Left ventricle myocardium inferior (tissue), 1 donor: ENCODE data around the gene SUCLG2. TPM values are rescaled to one million over a fixed set of nuclear protein-coding genes. Genes with fewer than 3 reads are reported as not detected.

Experiments used
- DNase-seq: peaks from one replicate; pipeline ENCODE4 v3.0.0-alpha.2; 2020
- H3K27ac ChIP-seq: fragments of 200-600 bp; replicated peaks from 2 replicates; pipeline ENCODE4 v1.8.0; 2021
- H3K27me3 ChIP-seq: fragments of 200-600 bp; 2 replicates; pipeline ENCODE4 v1.8.0; 2021; ENCODE audit warnings: low read depth
- H3K36me3 ChIP-seq: fragments of 200-600 bp; 2 replicates; pipeline ENCODE4 v1.8.0; 2021
- H3K4me1 ChIP-seq: fragments of 200-600 bp; 2 replicates; pipeline ENCODE4 v1.8.0; 2021
- H3K4me3 ChIP-seq: fragments of 200-600 bp; 2 replicates; pipeline ENCODE4 v1.8.0; 2021; ENCODE audit warnings: mild to moderate bottlenecking, moderate library complexity
- H3K9me3 ChIP-seq: fragments of 200-600 bp; replicated peaks from 2 replicates; pipeline ENCODE4 v1.8.0; 2021
- intact Hi-C: fragments of 100-400 bp; cut with micrococcal nuclease; formaldehyde crosslinking; loops from one replicate; pipeline ENCODE4 v1.11.0; 2022
- total RNA-seq: library from RNA; stranded (reverse); fragmentation: NEBNext Ultra II Directional; extraction: Animal tissue kit (Norgen Biotek cat#: 25700); gene quantifications from one replicate; pipeline ENCODE4 v1.2.1, GENCODE V29; 2021
- TF ChIP-seq, protein P1 (sequence below): fragments of 200-600 bp; IDR thresholded peaks from 2 replicates; pipeline ENCODE4 v1.8.0; 2021; ENCODE audit warnings: antibody characterized with exemption, mild to moderate bottlenecking, borderline replicate concordance
- donor health status: DM: no; HTN: yes; CAD: no; lungs with severe emphysema.

Gene SUCLG2
- total RNA-seq, 1 donor from 2014 or later = 100 TPM

DNA sequence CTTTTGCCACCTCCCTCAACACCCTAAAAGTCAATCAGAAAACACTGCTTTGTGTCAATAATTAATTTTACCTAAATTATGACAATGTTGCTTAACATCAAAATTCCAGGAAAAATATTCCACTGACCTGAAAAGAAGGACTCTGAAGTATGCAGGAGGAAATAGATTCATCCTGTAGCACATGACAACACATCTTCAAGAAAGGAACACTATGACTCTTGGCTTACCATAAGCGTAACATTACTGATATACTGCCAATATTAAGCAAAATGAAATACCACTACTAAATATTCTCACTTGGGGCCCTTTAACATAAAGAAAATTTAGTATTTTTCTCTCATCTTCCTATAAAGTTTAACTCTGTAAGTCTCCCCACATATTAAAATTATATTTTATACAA, 9.6 kb downstream of the SUCLG2 start:
- no peak for DNase-seq
- no peak overlapping the region for H3K27ac ChIP-seq
- no peak overlapping the region for H3K4me3 ChIP-seq
- H3K4me1 ChIP-seq = peaks cover 54% of the 10 kb centered on the region
- no peaks in the 10 kb centered on the region for H3K36me3 ChIP-seq
- no peaks in the 10 kb centered on the region for H3K27me3 ChIP-seq
- H3K9me3 ChIP-seq = no peaks in the 10 kb centered on the region
- TF ChIP-seq, protein P1, sequence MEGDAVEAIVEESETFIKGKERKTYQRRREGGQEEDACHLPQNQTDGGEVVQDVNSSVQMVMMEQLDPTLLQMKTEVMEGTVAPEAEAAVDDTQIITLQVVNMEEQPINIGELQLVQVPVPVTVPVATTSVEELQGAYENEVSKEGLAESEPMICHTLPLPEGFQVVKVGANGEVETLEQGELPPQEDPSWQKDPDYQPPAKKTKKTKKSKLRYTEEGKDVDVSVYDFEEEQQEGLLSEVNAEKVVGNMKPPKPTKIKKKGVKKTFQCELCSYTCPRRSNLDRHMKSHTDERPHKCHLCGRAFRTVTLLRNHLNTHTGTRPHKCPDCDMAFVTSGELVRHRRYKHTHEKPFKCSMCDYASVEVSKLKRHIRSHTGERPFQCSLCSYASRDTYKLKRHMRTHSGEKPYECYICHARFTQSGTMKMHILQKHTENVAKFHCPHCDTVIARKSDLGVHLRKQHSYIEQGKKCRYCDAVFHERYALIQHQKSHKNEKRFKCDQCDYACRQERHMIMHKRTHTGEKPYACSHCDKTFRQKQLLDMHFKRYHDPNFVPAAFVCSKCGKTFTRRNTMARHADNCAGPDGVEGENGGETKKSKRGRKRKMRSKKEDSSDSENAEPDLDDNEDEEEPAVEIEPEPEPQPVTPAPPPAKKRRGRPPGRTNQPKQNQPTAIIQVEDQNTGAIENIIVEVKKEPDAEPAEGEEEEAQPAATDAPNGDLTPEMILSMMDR = no peak
- intact Hi-C loops = no loop called here

DNA sequence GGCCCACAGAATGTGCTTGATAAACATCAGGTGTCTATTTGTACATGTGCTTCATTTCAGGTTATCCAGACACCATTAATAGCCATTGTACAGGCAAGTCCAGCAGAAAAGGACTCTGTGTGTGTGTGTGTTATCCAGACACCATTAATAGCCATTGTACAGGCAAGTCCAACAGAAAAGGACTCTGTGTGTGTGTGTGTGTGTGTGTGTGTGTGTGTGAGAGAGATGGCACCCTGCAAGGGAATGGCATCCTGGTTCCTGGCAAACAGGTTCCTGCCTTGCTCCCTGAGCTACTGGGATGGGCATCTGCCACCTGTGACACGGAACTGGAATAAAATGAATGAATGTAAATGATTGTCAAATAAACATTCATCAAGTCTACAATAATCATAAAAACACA, 11.7 kb downstream of the SUCLG2 start:
- Histone ChIP-seq H3K9me3 (no peaks in the 10 kb centered on the region), H3K27ac (no peak overlapping the region), H3K36me3 (no peaks in the 10 kb centered on the region), H3K27me3 (no peaks in the 10 kb centered on the region), H3K4me1 (peaks cover 41% of the 10 kb centered on the region), H3K4me3 (no peak overlapping the region)
- TF ChIP-seq, protein P1 = no peak
- no peak for DNase-seq
- intact Hi-C loops = no loop called here

DNA sequence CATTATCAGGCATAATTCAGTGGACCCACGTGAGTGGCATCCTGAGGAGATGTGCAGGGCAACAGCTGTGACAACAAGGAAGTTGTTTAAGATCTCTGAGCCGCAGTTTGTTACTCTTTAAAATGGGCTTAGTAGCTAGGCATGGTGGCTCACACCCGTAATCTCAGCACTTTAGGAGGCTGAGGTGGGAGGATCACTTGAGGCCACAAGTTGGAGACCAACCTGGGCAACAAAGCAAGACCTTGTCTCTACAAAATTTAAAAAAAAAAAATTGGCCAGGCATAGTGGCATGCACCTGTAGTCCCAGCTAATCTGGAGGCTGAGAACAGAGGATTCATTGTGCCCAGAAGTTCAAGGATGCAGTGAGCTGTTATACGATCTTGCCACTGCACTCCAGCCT, 12.2 kb downstream of the SUCLG2 start:
- Histone ChIP-seq H3K9me3 (no peaks in the 10 kb centered on the region), H3K36me3 (no peaks in the 10 kb centered on the region), H3K4me3 (no peak overlapping the region), H3K4me1 (peaks cover 36% of the 10 kb centered on the region), H3K27ac (no peak overlapping the region), H3K27me3 (no peaks in the 10 kb centered on the region)
- intact Hi-C loops = no loop called here
- TF ChIP-seq, protein P1 = no peak
- no peak for DNase-seq

DNA sequence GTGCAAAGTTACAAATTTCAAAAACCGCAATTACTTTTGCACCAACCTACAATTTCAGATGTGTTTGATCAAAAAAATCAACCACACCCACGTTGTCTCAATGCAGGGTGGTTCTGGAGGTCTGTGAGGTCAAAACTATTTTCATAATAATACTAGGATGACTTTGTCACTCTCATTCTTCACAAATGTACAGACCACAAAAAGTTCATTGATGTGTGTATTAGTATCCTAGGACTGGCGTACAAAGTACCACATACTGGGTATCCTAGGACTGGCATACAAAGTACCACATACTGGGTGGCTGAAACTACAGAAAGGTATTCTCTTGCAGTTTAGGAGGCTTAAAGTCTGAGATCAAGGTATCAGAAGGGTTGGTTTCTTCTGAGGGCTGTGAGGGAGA, 13.0 kb downstream of the SUCLG2 start:
- no peak overlapping the region for H3K4me3 ChIP-seq
- H3K4me1 ChIP-seq = peaks cover 29% of the 10 kb centered on the region
- TF ChIP-seq, protein P1 = no peak
- H3K27me3 ChIP-seq = no peaks in the 10 kb centered on the region
- no peaks in the 10 kb centered on the region for H3K9me3 ChIP-seq
- no peak overlapping the region for H3K27ac ChIP-seq
- no peak for DNase-seq
- H3K36me3 ChIP-seq = no peaks in the 10 kb centered on the region
- intact Hi-C loops = no loop called here

DNA sequence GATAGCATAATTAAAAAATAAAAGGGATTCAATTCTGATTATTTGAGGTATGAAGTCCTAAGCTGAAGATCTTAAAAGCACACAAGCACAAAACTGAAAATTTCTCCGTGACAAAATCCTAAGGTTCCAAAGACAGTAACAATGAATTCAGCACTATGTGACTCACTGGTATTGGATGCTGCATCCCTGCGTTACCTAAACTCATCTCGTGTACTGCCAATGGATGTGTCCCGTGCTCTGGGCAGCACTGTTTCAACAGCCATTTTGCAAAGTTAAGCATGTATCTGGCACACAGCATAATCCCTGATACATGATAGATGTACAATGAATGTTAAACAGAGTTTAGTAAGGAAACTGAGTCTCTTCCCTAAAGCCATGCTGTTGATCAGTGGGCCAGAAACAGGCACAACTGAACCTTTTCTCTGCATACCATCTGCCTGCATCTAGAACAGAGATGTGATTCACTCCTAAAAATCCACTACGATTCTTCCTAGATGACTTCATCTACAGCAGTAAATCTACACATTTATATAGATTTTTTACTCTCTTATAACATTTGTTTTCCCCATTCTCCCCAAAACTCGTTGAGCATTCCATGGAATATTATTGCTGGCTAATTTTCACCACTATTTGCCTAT, 14.3 kb downstream of the SUCLG2 start:
- TF ChIP-seq, protein P1 = no peak
- no peak overlapping the region for H3K4me3 ChIP-seq
- no peaks in the 10 kb centered on the region for H3K27me3 ChIP-seq
- no peaks in the 10 kb centered on the region for H3K36me3 ChIP-seq
- H3K4me1 ChIP-seq = peaks cover 37% of the 10 kb centered on the region
- no peaks in the 10 kb centered on the region for H3K9me3 ChIP-seq
- no peak overlapping the region for H3K27ac ChIP-seq
- intact Hi-C loops = no loop called here
- no peak for DNase-seq
